Right lobe of liver (tissue), 4 donors: ENCODE data around the gene FHIT.

Experiments used
- CTCF ChIP-seq, 4 donors: fragments of 200-600 bp in 3 of 4; fragments of 450-650 bp in 1 of 4; IDR thresholded peaks; one replicate each; pipeline versions ENCODE4 v1.5.1 to v1.8.0; 2016 to 2022; ENCODE audit warnings: antibody characterized with exemption in 4 of 4, mild to moderate bottlenecking in 2 of 4
- POLR2A ChIP-seq: fragments of 450-650 bp; IDR thresholded peaks from one replicate; pipeline ENCODE4 v1.6.1; 2017; ENCODE audit warnings: antibody characterized with exemption, mild to moderate bottlenecking
- donor health status: DM: no; HTN: no; CAD: no.
- donor health status: DM: no; HTN: no; CAD: no.
- donor health status: DM: no; HTN: yes; CAD: no.

- TF ChIP-seq CTCF (IDR thresholded peaks at IDR 0.05) = no peak
- no peak for TF ChIP-seq POLR2A
Observed at GRCh38 chr3:60703956-60704736, 547.1 kb downstream of the FHIT start.
